HCT116 (cell line): Measurements from ENCODE around the gene THUMPD3. TPM values are rescaled to one million over a fixed set of nuclear protein-coding genes. Genes with fewer than 3 reads are reported as not detected.
A peak's percentile ranks its signal among the peaks of the same experiment; 100 is the strongest.

ENCODE experiments used
- ATAC-seq: fragments of 200-7000 bp; cut with Tn5 transposase; 2 replicates; pipeline ENCODE4 v1.9.1; 2020; ENCODE audit warnings: mild to moderate bottlenecking, moderate library complexity
- BruUV-seq: library from RNA; stranded (reverse); fragments of 400-500 nt; replicated peaks from 2 replicates; lab custom pipeline; 2021; lab: Mats Ljungman, UMichigan
- CTCF ChIA-PET: fragments of 300-600 bp; sonication (Branson Sonifier 250); formaldehyde crosslinking; loops from one replicate; lab custom pipeline; 2021; ENCODE audit warnings: antibody characterized with exemption; lab: Charles Lee
- POLR2A ChIA-PET: fragments of 300-600, 350-600 bp; sonication (Branson Sonifier 250); formaldehyde crosslinking; loops from one replicate; lab custom pipeline; 2021; ENCODE audit warnings: antibody characterized with exemption; lab: Charles Lee
- RAD21 ChIA-PET, 2 experiments: fragments of 300-600 bp; sonication (Branson Sonifier 250); formaldehyde crosslinking; loops; one replicate each; lab custom pipeline; 2023; ENCODE audit warnings: low total read pairs in 2 of 2; ENCODE audit not compliant: uncharacterized antibody in 2 of 2, unreplicated experiment in 2 of 2, low non-redundant PET in 1 of 2; lab: Charles Lee
- DNase-seq: peaks from one replicate; pipeline ENCODE4 v3.0.0-alpha.2; 2010; ENCODE audit warnings: low read depth, low spot score
- H2AFZ ChIP-seq: fragments of 200-600 bp; shearing (Covaris generic), sonication (generic); 2 replicates; pipeline ENCODE4 v1.6.1; 2017; ENCODE audit warnings: low read depth, mixed run types, mixed read lengths, antibody characterized with exemption, low read length; ENCODE audit not compliant: poor library complexity, severe bottlenecking
- H3K27ac ChIP-seq: 2 replicates; pipeline ENCODE4 v1.5.1; 2012; ENCODE audit warnings: low read depth, low read length
- H3K27me3 ChIP-seq: fragments of 200-600 bp; sonication (generic); 2 replicates; pipeline ENCODE4 v1.6.1; 2016; ENCODE audit warnings: mixed run types, low read length, mixed read lengths; ENCODE audit not compliant: insufficient read depth
- H3K36me3 ChIP-seq, 2 experiments: fragments of 200-500 bp in 1 of 2; fragments of 200-600 bp in 1 of 2; sonication (Bioruptor generic) in 1 of 2; sonication (generic) in 1 of 2; 2 replicates each; pipeline versions ENCODE4 v1.5.1 to v1.6.1; 2014 to 2016; ENCODE audit warnings: low read length in 2 of 2, inconsistent platforms in 1 of 2, mixed read lengths in 1 of 2, mixed run types in 1 of 2; ENCODE audit not compliant: insufficient read depth in 2 of 2, control insufficient read depth in 1 of 2
- H3K4me1 ChIP-seq, 2 experiments: fragments of 200-600 bp in 1 of 2; sonication (generic) in 1 of 2; 2 replicates each; pipeline versions ENCODE4 v1.5.1 to v1.6.1; 2012 to 2017; ENCODE audit warnings: low read length in 2 of 2, inconsistent platforms in 1 of 2, mild to moderate bottlenecking in 1 of 2, mixed read lengths in 1 of 2, mixed run types in 1 of 2, moderate library complexity in 1 of 2; ENCODE audit not compliant: insufficient read depth in 2 of 2, control insufficient read depth in 1 of 2
- H3K4me2 ChIP-seq: fragments of 200-600 bp; sonication (generic); 2 replicates; pipeline ENCODE4 v1.6.1; 2017; ENCODE audit warnings: mixed run types, low read length, mixed read lengths
- H3K4me3 ChIP-seq, 2 experiments: fragments of 200-600 bp in 1 of 2; sonication (generic) in 1 of 2; replicated peaks in 1 of 2; 2 replicates each; pipeline ENCODE4 v1.5.1; 2011 to 2016; ENCODE audit warnings: low read length in 2 of 2, control low read depth in 1 of 2, low read depth in 1 of 2, mild to moderate bottlenecking in 1 of 2, mixed read lengths in 1 of 2, mixed run types in 1 of 2
- H3K79me2 ChIP-seq: fragments of 200-600 bp; sonication (generic); 2 replicates; pipeline ENCODE4 v1.6.1; 2017; ENCODE audit warnings: mild to moderate bottlenecking, mixed run types, low read length, moderate library complexity, mixed read lengths; ENCODE audit not compliant: insufficient read depth
- H3K9ac ChIP-seq: fragments of 200-600 bp; sonication (generic); 2 replicates; pipeline ENCODE4 v1.6.1; 2016; ENCODE audit warnings: low read length, mixed read lengths
- H3K9me2 ChIP-seq: fragments of 200-600 bp; sonication (generic), shearing (Covaris generic); 2 replicates; pipeline ENCODE4 v1.6.1; 2017; ENCODE audit warnings: mixed run types, mild to moderate bottlenecking, moderate library complexity; ENCODE audit not compliant: insufficient read depth
- H3K9me3 ChIP-seq, 2 experiments: fragments of 200-500 bp in 1 of 2; fragments of 200-600 bp in 1 of 2; sonication (Bioruptor generic) in 1 of 2; sonication (generic) in 1 of 2; 2 replicates each; pipeline ENCODE4 v1.6.1; 2014 to 2017; ENCODE audit warnings: low read length in 2 of 2, mixed read lengths in 2 of 2, inconsistent platforms in 1 of 2, low read depth in 1 of 2, mild to moderate bottlenecking in 1 of 2, mixed run types in 1 of 2, moderate library complexity in 1 of 2; ENCODE audit not compliant: control insufficient read depth in 1 of 2, insufficient read depth in 1 of 2
- H4K20me1 ChIP-seq: fragments of 200-600 bp; sonication (generic), shearing (Covaris generic); 2 replicates; pipeline ENCODE4 v1.6.1; 2017; ENCODE audit warnings: mixed run types, mild to moderate bottlenecking, moderate library complexity; ENCODE audit not compliant: insufficient read depth
- CEBPB ChIP-seq: IDR thresholded peaks from 2 replicates; pipeline ENCODE4 v1.6.1; 2012; ENCODE audit warnings: low read depth
- EGR1 ChIP-seq: IDR thresholded peaks from 2 replicates; pipeline ENCODE4 v1.6.1; 2012; ENCODE audit warnings: low read depth
- EZH2phosphoT487 ChIP-seq: fragments of 200-600 bp; IDR thresholded peaks from 2 replicates; pipeline ENCODE4 v1.6.1; 2018; ENCODE audit warnings: antibody characterized with exemption, borderline replicate concordance
- POLR2AphosphoS5 ChIP-seq: IDR thresholded peaks from 2 replicates; pipeline ENCODE4 v1.6.1; 2011; ENCODE audit warnings: mild to moderate bottlenecking, low read depth, low read length, moderate library complexity
- RAD21 ChIP-seq: IDR thresholded peaks from 2 replicates; pipeline ENCODE4 v1.6.1; 2012; ENCODE audit warnings: low read depth, mild to moderate bottlenecking
- TCF7L2 ChIP-seq: IDR thresholded peaks from 2 replicates; pipeline ENCODE4 v1.7.0; 2011; ENCODE audit warnings: borderline replicate concordance, inconsistent platforms; ENCODE audit not compliant: insufficient read depth, insufficient read length; ENCODE audit errors: extremely low read depth
- intact Hi-C: fragments of 100-400 bp; cut with micrococcal nuclease; formaldehyde crosslinking; loops from 2 replicates; pipeline ENCODE4 v1.10.0; 2022
- total RNA-seq: library from RNA; stranded (reverse); gene quantifications from one replicate; pipeline ENCODE4 v1.2.1, GENCODE V29; 2021; ENCODE audit not compliant: unreplicated experiment
- TF ChIP-seq, protein P1 (sequence below): IDR thresholded peaks from 2 replicates; pipeline ENCODE4 v1.6.1; 2011; ENCODE audit warnings: mild to moderate bottlenecking, low read length, moderate library complexity; ENCODE audit not compliant: insufficient replicate concordance; ENCODE audit errors: extremely low read depth
- TF ChIP-seq, protein P2 (sequence below), 3 experiments: fragments of 200-600 bp in 1 of 3; sonication (generic) in 1 of 3; IDR thresholded peaks in 2 of 3; conservative IDR thresholded peaks in 1 of 3; 2 replicates each; pipeline ENCODE4 v1.5.1; 2012 to 2017; ENCODE audit warnings: low read depth in 2 of 3, low read length in 2 of 3, antibody characterized with exemption in 1 of 3, borderline replicate concordance in 1 of 3, control low read depth in 1 of 3, mild to moderate bottlenecking in 1 of 3, mixed read lengths in 1 of 3, mixed run types in 1 of 3, moderate library complexity in 1 of 3; ENCODE audit not compliant: insufficient read depth in 1 of 3

The THUMPD3 gene
- total RNA-seq, 1 experiment from 2014 or later, result 79.5 TPM

- Histone ChIP-seq H3K27me3 (no peaks in the 10 kb centered on the region), H3K9ac (no peak overlapping the region), H3K9me2 (no peaks in the 10 kb centered on the region), H3K36me3 (no peaks in the 10 kb centered on the region; a peak in 3 of 4 replicates), H3K4me3 (no peak overlapping the region), H3K27ac (no peak overlapping the region), H3K79me2 (peaks cover 100% of the 10 kb centered on the region), H2AFZ (no peak overlapping the region), H3K9me3 (no peaks in the 10 kb centered on the region), H3K4me2 (peak overlapping the region; percentile 21; the same call in 1 of the 2 replicates), H3K4me1 (peaks cover 53 to 59% of the 10 kb centered on the region in 2 experiments), H4K20me1 (peaks cover 77% of the 10 kb centered on the region)
- POLR2A ChIA-PET, result interaction anchor here (1.1 kb wide), 1 partner anchor 40 kb away, joined by 3 read pairs; the partner anchor contains the start of gene THUMPD3
- TF ChIP-seq TCF7L2 (no peak), POLR2AphosphoS5 (no peak), EZH2phosphoT487 (no peak), CEBPB (no peak), RAD21 (no peak), EGR1 (no peak)
- TF ChIP-seq, protein P1, sequence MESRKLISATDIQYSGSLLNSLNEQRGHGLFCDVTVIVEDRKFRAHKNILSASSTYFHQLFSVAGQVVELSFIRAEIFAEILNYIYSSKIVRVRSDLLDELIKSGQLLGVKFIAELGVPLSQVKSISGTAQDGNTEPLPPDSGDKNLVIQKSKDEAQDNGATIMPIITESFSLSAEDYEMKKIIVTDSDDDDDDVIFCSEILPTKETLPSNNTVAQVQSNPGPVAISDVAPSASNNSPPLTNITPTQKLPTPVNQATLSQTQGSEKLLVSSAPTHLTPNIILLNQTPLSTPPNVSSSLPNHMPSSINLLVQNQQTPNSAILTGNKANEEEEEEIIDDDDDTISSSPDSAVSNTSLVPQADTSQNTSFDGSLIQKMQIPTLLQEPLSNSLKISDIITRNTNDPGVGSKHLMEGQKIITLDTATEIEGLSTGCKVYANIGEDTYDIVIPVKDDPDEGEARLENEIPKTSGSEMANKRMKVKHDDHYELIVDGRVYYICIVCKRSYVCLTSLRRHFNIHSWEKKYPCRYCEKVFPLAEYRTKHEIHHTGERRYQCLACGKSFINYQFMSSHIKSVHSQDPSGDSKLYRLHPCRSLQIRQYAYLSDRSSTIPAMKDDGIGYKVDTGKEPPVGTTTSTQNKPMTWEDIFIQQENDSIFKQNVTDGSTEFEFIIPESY, result no peak
- ATAC-seq (no peak), DNase-seq (no peak)
- intact Hi-C loops, result no loop called here
- RAD21 ChIA-PET, result no interaction called here
- CTCF ChIA-PET, result no interaction called here
- BruUV-seq, result no TSS peak
These were observed 40.6 kb downstream of the THUMPD3 start for GRCh38 chr3:9403463-9403862.

- intact Hi-C loops, result no loop called here
- H3K9me2 ChIP-seq, result no peaks in the 10 kb centered on the region
- H3K79me2 ChIP-seq, result peaks cover 100% of the 10 kb centered on the region
- ChIA-PET RAD21 (no interaction called here), CTCF (no interaction called here), POLR2A (interaction anchor here (1.0 to 1.2 kb wide), 3 partner anchors 10 to 42 kb away, joined by 3 read pairs; partner anchors contain the start of gene THUMPD3)
- no peak overlapping the region for H3K4me3 ChIP-seq
- no peak overlapping the region for H3K27ac ChIP-seq
- no peak overlapping the region for H3K9ac ChIP-seq
- ATAC-seq, result peak; percentile 52; the same call in 1 of the 2 replicates
- H4K20me1 ChIP-seq, result peaks cover 79% of the 10 kb centered on the region
- H3K9me3 ChIP-seq, result no peaks in the 10 kb centered on the region
- TF ChIP-seq EZH2phosphoT487 (no peak), RAD21 (no peak)
- TF ChIP-seq, protein P2, sequence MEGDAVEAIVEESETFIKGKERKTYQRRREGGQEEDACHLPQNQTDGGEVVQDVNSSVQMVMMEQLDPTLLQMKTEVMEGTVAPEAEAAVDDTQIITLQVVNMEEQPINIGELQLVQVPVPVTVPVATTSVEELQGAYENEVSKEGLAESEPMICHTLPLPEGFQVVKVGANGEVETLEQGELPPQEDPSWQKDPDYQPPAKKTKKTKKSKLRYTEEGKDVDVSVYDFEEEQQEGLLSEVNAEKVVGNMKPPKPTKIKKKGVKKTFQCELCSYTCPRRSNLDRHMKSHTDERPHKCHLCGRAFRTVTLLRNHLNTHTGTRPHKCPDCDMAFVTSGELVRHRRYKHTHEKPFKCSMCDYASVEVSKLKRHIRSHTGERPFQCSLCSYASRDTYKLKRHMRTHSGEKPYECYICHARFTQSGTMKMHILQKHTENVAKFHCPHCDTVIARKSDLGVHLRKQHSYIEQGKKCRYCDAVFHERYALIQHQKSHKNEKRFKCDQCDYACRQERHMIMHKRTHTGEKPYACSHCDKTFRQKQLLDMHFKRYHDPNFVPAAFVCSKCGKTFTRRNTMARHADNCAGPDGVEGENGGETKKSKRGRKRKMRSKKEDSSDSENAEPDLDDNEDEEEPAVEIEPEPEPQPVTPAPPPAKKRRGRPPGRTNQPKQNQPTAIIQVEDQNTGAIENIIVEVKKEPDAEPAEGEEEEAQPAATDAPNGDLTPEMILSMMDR (IDR thresholded peaks at IDR 0.05 in 2 of 3, conservative IDR thresholded peaks at IDR 0.05 in 1 of 3; ENCODE audit: borderline replicate concordance in 1 of 3, insufficient read depth in 1 of 3, low read depth in 2 of 3, low read length in 2 of 3), result 0 out of 6 replicates have a peak, but pooled peaks of 1 of the 3 experiments have one; percentile 8
- DNase-seq, result no peak
- no peak overlapping the region for H2AFZ ChIP-seq
- H3K4me1 ChIP-seq, result peaks cover 51 to 53% of the 10 kb centered on the region in 2 experiments
- H3K36me3 ChIP-seq, result no peaks in the 10 kb centered on the region; a peak in 1 of 4 replicates
- no peaks in the 10 kb centered on the region for H3K27me3 ChIP-seq
- H3K4me2 ChIP-seq, result no peak overlapping the region
- BruUV-seq, result no TSS peak
These were observed 41.8 kb downstream of the THUMPD3 start for GRCh38 chr3:9404680-9405079.
